Neural cell (in vitro differentiated cells): ENCODE data around the gene PHIP. TPM values are rescaled to one million over a fixed set of nuclear protein-coding genes. Genes with fewer than 3 reads are reported as not detected.

Experiments
- H2AFZ ChIP-seq: fragments of 200-600, 300-800 bp; sonication (generic), shearing (Covaris generic); 2 replicates; pipeline ENCODE4 v1.6.0; 2014; ENCODE audit warnings: low read depth, mild to moderate bottlenecking, antibody characterized with exemption, low read length, moderate library complexity
- H3F3A ChIP-seq: fragments of 200-600 bp; shearing (Covaris generic); 2 replicates; pipeline ENCODE4 v1.6.1; 2016; ENCODE audit warnings: mild to moderate bottlenecking, moderate library complexity, mixed read lengths, antibody characterized with exemption, low read length; ENCODE audit not compliant: insufficient read depth, poor library complexity, severe bottlenecking
- H3K27ac ChIP-seq: fragments of 200-600, 300-800 bp; sonication (generic), shearing (Covaris generic); 2 replicates; pipeline ENCODE4 v1.5.1; 2014; ENCODE audit warnings: mild to moderate bottlenecking, low read length, moderate library complexity
- H3K27me3 ChIP-seq: fragments of 300-800, 200-600 bp; sonication (generic), shearing (Covaris generic); 2 replicates; pipeline ENCODE4 v1.6.0; 2014; ENCODE audit warnings: mild to moderate bottlenecking, low read depth, low read length, moderate library complexity; ENCODE audit not compliant: insufficient read depth
- H3K36me3 ChIP-seq: fragments of 300-800, 200-600 bp; sonication (generic), shearing (Covaris generic); 2 replicates; pipeline ENCODE4 v1.5.1; 2014; ENCODE audit warnings: mild to moderate bottlenecking, antibody characterized with exemption, low read length, moderate library complexity; ENCODE audit not compliant: insufficient read depth
- H3K4me2 ChIP-seq: fragments of 300-800, 200-600 bp; sonication (generic), shearing (Covaris generic); 2 replicates; pipeline ENCODE4 v1.6.0; 2014; ENCODE audit warnings: mild to moderate bottlenecking, low read length
- H3K4me3 ChIP-seq: fragments of 300-800, 200-600 bp; sonication (generic), shearing (Covaris generic); 2 replicates; pipeline ENCODE4 v1.5.1; 2014; ENCODE audit warnings: mild to moderate bottlenecking, low read length, moderate library complexity
- H3K79me2 ChIP-seq: fragments of 200-600 bp; shearing (Covaris generic); replicated peaks from 2 replicates; pipeline ENCODE4 v1.6.0; 2014; ENCODE audit warnings: mild to moderate bottlenecking, low read length, moderate library complexity; ENCODE audit not compliant: insufficient read depth
- H3K9ac ChIP-seq: fragments of 300-800, 200-600 bp; sonication (generic), shearing (Covaris generic); 2 replicates; pipeline ENCODE4 v1.6.1; 2016; ENCODE audit warnings: mild to moderate bottlenecking, low read length, mixed read lengths
- H3K9me2 ChIP-seq: fragments of 200-600 bp; shearing (Covaris generic); 2 replicates; pipeline ENCODE4 v1.6.1; 2016; ENCODE audit warnings: mild to moderate bottlenecking, low read length, mixed read lengths; ENCODE audit not compliant: insufficient read depth
- H3K9me3 ChIP-seq: fragments of 200-600, 300-800 bp; sonication (generic), shearing (Covaris generic); 2 replicates; pipeline ENCODE4 v1.6.1; 2016; ENCODE audit warnings: mild to moderate bottlenecking, mixed run types, low read length, moderate library complexity, mixed read lengths
- H4K20me1 ChIP-seq: fragments of 200-600 bp; shearing (Covaris generic); 2 replicates; pipeline ENCODE4 v1.6.1; 2016; ENCODE audit warnings: mild to moderate bottlenecking, mixed run types; ENCODE audit not compliant: insufficient read depth
- EP300 ChIP-seq: fragments of 450-650 bp; conservative IDR thresholded peaks from 2 replicates; pipeline ENCODE4 v1.6.1; 2014; ENCODE audit warnings: antibody characterized with exemption, mild to moderate bottlenecking, moderate library complexity; ENCODE audit not compliant: poor library complexity, severe bottlenecking
- EZH2 ChIP-seq: fragments of 200-600, 300-800 bp; shearing (Covaris generic), sonication (generic); IDR thresholded peaks from 2 replicates; pipeline ENCODE4 v1.6.1; 2014; ENCODE audit warnings: antibody characterized with exemption, low read length, borderline replicate concordance, mild to moderate bottlenecking; ENCODE audit not compliant: insufficient read depth, poor library complexity, severe bottlenecking
- MXI1 ChIP-seq: fragments of 450-650 bp; conservative IDR thresholded peaks from 2 replicates; pipeline ENCODE4 v1.6.1; 2014; ENCODE audit warnings: antibody characterized with exemption, mild to moderate bottlenecking; ENCODE audit not compliant: poor library complexity, severe bottlenecking
- POLR2AphosphoS5 ChIP-seq: IDR thresholded peaks from 2 replicates; pipeline ENCODE4 v1.6.1; 2012
- RAD21 ChIP-seq: fragments of 450-650 bp; conservative IDR thresholded peaks from 2 replicates; pipeline ENCODE4 v1.6.1; 2014; ENCODE audit warnings: antibody characterized with exemption, mild to moderate bottlenecking, moderate library complexity
- SMC3 ChIP-seq: fragments of 450-650 bp; conservative IDR thresholded peaks from 2 replicates; pipeline ENCODE4 v1.6.1; 2014; ENCODE audit warnings: antibody characterized with exemption, mild to moderate bottlenecking, moderate library complexity; ENCODE audit not compliant: poor library complexity
- TAF1 ChIP-seq: IDR thresholded peaks from 2 replicates; pipeline ENCODE4 v1.6.1; 2012; ENCODE audit warnings: low read depth
- polyA plus RNA-seq: library from polyadenylated mRNA; depleted of rRNA; stranded (reverse); fragments of >200 nt; gene quantifications from 2 replicates; pipeline ENCODE4 v1.2.3, GENCODE V29; 2014
- TF ChIP-seq, protein P1 (sequence below): fragments of 450-650 bp; IDR thresholded peaks from 2 replicates; pipeline ENCODE4 v1.5.1; 2014; ENCODE audit warnings: antibody characterized with exemption, mild to moderate bottlenecking, moderate library complexity; ENCODE audit not compliant: poor library complexity, severe bottlenecking
- TF ChIP-seq, protein P2 (sequence below): IDR thresholded peaks from 2 replicates; pipeline ENCODE4 v1.6.1; 2012; ENCODE audit warnings: borderline replicate concordance

Gene PHIP
- polyA plus RNA-seq, 1 donor from 2014 or later, result 50.8 TPM

DNA sequence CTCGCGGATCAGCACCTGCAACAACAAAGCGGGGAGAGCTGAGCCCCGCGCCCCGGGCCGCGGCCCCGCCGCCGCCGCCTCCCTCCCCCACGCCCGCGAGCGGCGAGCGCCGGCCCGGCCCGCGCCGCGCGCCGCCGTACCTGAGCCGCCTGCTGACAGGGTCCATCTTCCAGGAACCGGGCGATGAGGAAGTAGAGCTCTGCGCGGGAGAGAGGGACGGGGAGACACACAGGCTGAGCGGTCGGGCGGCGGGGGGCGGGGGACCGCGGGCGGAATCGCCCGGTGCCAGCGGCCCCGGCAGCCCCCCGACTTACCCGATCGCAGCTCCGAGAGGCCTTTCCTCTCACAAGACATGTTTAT is 359 bp downstream of the PHIP start:
- peaks cover 3% of the 10 kb centered on the region for H3F3A ChIP-seq
- peak overlapping the region; percentile 89 for H3K9ac ChIP-seq
- no peaks in the 10 kb centered on the region for H3K36me3 ChIP-seq
- peak overlapping the region; percentile 95 for H3K27ac ChIP-seq
- peaks cover 63% of the 10 kb centered on the region for H3K79me2 ChIP-seq
- H3K9me2 ChIP-seq, result no peaks in the 10 kb centered on the region
- no peak overlapping the region for H3K4me2 ChIP-seq
- H3K4me3 ChIP-seq, result peak overlapping the region; percentile 79
- peaks cover 3% of the 10 kb centered on the region for H4K20me1 ChIP-seq
- H3K27me3 ChIP-seq, result no peaks in the 10 kb centered on the region
- no peaks in the 10 kb centered on the region for H3K9me3 ChIP-seq
- peak overlapping the region; percentile 42 for H2AFZ ChIP-seq
- TF ChIP-seq POLR2AphosphoS5 (no peak), EP300 (no peak), EZH2 (no peak), TAF1 (no peak), MXI1 (no peak), SMC3 (no peak), RAD21 (no peak)
- TF ChIP-seq, protein P1, sequence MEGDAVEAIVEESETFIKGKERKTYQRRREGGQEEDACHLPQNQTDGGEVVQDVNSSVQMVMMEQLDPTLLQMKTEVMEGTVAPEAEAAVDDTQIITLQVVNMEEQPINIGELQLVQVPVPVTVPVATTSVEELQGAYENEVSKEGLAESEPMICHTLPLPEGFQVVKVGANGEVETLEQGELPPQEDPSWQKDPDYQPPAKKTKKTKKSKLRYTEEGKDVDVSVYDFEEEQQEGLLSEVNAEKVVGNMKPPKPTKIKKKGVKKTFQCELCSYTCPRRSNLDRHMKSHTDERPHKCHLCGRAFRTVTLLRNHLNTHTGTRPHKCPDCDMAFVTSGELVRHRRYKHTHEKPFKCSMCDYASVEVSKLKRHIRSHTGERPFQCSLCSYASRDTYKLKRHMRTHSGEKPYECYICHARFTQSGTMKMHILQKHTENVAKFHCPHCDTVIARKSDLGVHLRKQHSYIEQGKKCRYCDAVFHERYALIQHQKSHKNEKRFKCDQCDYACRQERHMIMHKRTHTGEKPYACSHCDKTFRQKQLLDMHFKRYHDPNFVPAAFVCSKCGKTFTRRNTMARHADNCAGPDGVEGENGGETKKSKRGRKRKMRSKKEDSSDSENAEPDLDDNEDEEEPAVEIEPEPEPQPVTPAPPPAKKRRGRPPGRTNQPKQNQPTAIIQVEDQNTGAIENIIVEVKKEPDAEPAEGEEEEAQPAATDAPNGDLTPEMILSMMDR, result no peak
- TF ChIP-seq, protein P2, sequence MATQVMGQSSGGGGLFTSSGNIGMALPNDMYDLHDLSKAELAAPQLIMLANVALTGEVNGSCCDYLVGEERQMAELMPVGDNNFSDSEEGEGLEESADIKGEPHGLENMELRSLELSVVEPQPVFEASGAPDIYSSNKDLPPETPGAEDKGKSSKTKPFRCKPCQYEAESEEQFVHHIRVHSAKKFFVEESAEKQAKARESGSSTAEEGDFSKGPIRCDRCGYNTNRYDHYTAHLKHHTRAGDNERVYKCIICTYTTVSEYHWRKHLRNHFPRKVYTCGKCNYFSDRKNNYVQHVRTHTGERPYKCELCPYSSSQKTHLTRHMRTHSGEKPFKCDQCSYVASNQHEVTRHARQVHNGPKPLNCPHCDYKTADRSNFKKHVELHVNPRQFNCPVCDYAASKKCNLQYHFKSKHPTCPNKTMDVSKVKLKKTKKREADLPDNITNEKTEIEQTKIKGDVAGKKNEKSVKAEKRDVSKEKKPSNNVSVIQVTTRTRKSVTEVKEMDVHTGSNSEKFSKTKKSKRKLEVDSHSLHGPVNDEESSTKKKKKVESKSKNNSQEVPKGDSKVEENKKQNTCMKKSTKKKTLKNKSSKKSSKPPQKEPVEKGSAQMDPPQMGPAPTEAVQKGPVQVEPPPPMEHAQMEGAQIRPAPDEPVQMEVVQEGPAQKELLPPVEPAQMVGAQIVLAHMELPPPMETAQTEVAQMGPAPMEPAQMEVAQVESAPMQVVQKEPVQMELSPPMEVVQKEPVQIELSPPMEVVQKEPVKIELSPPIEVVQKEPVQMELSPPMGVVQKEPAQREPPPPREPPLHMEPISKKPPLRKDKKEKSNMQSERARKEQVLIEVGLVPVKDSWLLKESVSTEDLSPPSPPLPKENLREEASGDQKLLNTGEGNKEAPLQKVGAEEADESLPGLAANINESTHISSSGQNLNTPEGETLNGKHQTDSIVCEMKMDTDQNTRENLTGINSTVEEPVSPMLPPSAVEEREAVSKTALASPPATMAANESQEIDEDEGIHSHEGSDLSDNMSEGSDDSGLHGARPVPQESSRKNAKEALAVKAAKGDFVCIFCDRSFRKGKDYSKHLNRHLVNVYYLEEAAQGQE, result no peak

DNA sequence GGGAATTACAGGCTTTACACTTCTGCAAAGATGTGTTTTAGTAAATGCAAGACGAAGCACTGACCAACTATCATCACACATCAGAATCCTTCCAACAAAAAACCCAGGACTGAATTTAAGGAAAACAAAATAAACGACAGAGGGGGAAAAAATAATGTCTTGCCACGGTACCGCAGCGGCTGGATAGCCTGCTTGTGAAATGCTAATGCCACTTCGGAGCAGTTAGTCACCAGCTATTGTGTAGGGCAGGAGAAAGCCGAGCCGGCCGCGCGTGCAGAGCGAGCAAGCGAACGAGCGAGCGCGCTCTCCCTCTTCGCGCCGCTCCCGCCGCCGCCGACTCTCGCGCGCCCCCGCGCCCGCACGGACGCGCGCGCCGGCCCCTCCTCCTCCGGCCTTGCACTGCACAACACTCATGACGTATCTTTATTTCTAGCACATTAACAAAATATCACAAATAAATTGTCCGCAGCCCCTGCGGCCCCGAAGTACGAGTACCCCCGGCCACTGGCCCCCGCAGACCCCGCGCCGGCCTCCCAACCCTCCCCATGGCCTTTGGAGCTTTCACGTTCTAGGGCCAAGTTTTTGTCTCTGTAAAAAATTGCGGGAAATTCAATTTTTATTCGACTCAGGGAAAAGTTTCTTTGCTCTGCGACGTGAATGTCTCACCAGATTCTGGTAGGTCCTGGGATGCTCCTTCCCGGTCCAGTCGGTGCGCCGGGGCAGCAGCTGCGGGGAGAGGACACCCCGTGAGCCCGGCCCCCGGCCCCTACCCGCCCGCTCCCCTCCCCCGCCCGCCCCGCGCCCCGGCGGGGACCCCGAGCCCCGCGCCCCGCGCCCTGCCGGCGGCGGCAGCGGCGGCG is 1.0 kb downstream of the PHIP start:
- Histone ChIP-seq H3K27me3 (no peaks in the 10 kb centered on the region), H3K36me3 (no peaks in the 10 kb centered on the region), H3F3A (peaks cover 1% of the 10 kb centered on the region), H3K79me2 (peaks cover 70% of the 10 kb centered on the region), H3K27ac (peak overlapping the region; percentile 89), H3K4me2 (peak overlapping the region; percentile 87), H3K9me2 (no peaks in the 10 kb centered on the region), H3K9me3 (no peaks in the 10 kb centered on the region), H4K20me1 (peaks cover 3% of the 10 kb centered on the region), H2AFZ (no peak overlapping the region), H3K9ac (peak overlapping the region; percentile 80), H3K4me3 (peak overlapping the region; percentile 72)
- TF ChIP-seq RAD21, result peak; percentile 57
- TF ChIP-seq TAF1, result no peak
- TF ChIP-seq POLR2AphosphoS5, result peak; percentile 63
- TF ChIP-seq, protein P2, result no peak
- TF ChIP-seq, protein P1, result peak; percentile 30
- TF ChIP-seq SMC3, result peak; percentile 64
- peak; percentile 84 for TF ChIP-seq MXI1
- TF ChIP-seq EP300, result peak; percentile 51
- no peak for TF ChIP-seq EZH2
